RWPE2 (cell line): ENCODE measurements around the gene ICE1.

Source experiments
- ATAC-seq: fragments of 200-7000 bp; cut with Tn5 transposase; 3 replicates; pipeline ENCODE4 v1.9.1; 2021; ENCODE audit warnings: low read depth
- DNase-seq: peaks from one replicate; pipeline ENCODE4 v3.0.0-alpha.2; 2020; ENCODE audit warnings: low spot score
- H3K27ac ChIP-seq: fragments of 450-650 bp; 2 replicates; pipeline ENCODE4 v1.5.1; 2017; ENCODE audit warnings: mild to moderate bottlenecking; ENCODE audit not compliant: poor library complexity, severe bottlenecking
- H3K27me3 ChIP-seq: fragments of 250-450 bp; sonication (Bioruptor Pico); 2 replicates; pipeline ENCODE4 v1.5.1; 2021; ENCODE audit warnings: mild to moderate bottlenecking, moderate library complexity; ENCODE audit not compliant: insufficient read depth, poor library complexity, severe bottlenecking
- H3K36me3 ChIP-seq: fragments of 250-450 bp; sonication (Bioruptor Pico); 2 replicates; pipeline ENCODE4 v1.5.1; 2020; ENCODE audit warnings: low read depth, mild to moderate bottlenecking, moderate library complexity
- H3K4me1 ChIP-seq: fragments of 250-450 bp; sonication (Bioruptor Pico); 2 replicates; pipeline ENCODE4 v1.5.1; 2021; ENCODE audit warnings: mild to moderate bottlenecking, moderate library complexity; ENCODE audit not compliant: insufficient read depth, poor library complexity, severe bottlenecking
- H3K4me3 ChIP-seq: fragments of 250-450 bp; sonication (Bioruptor Pico); 2 replicates; pipeline ENCODE4 v1.5.1; 2021; ENCODE audit warnings: mild to moderate bottlenecking, moderate library complexity; ENCODE audit not compliant: severe bottlenecking
- H3K9me3 ChIP-seq: fragments of 250-450 bp; sonication (Bioruptor Pico); 2 replicates; pipeline ENCODE4 v1.5.1; 2021; ENCODE audit warnings: mild to moderate bottlenecking, moderate library complexity; ENCODE audit not compliant: severe bottlenecking
- TF ChIP-seq, protein P1 (sequence below): fragments of 450-650 bp; IDR thresholded peaks from one replicate; pipeline ENCODE4 v1.5.1; 2017; ENCODE audit warnings: mild to moderate bottlenecking, moderate library complexity; ENCODE audit not compliant: poor library complexity, severe bottlenecking

The ICE1 gene

DNA sequence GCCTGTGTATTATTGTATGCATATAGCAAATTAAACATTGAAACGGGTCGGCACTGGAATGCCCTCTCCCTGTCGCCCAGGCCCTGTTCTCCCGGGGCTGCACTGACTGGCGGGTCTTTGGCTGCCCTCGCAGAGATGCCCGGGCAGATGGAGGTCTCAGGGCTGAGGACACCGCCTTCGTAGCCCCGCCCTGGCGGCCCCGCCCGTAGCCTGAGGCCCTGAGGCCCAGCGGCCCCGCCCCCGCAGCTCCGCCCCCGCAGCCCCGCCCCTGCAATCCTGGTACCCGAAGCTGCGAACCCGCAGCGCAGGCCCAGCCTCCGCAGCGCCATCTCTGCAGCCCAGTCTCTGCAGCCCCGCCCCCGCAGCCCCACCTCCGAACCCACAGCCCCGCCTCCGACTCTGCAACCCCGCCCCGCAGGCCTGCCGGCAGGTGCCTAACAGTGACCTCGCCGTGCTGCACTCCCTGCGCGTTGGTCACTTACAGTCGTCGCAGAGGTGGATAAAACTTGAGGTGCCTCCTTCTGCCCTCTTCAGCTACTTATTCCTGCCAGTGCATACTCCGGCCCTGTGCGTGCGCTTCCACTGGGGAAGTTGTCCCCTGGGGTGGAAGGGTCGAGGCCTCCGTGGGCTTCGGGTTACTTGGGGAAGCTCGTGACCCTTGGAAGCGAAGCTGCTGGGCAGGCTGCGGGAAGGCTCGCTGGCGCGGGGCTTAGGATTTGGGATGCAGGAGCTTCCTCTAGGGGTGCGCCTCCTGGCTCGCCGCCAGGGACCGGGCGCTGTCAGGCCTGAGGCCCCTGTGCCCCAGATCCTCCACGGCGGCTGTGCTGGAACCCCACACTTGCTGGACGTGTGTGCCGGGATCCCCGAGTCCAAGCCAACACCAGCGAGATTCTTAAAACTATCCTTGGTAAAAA, 72.3 kb downstream of the ICE1 start:
- H3K4me3 ChIP-seq: no peak overlapping the region

DNA sequence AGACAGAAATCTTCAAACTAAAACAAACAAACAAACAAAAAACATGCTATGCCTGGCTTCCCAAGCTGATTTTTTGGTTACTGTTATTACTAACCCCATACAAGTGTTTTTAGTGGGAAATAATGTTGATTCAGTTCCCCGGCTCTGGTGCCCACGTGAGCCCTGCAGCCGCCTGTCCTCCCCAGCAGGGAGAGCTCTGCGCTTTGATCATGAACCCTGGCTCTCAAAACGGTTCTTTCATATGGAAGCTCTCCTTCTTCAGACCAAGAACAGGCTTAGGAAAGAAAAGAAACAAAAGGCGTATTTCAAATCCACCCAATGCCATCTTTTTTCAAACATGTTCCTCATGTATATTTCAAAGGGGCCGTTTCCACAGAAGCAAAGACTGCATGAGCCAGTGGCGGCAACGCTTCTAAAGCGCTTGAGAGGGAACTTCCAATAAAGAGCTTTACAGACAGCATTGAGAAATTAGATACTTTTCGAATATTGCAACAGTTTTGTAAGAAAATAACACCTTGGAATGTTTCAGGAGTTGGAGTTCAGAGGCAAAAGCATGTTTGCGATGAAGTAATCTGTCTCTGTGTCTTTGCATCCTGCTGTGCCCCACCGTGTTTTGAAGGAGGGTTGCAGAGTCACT, 74.8 kb downstream of the ICE1 start:
- Histone ChIP-seq H3K4me1 (no peaks in the 10 kb centered on the region), H3K27me3 (peaks cover 33% of the 10 kb centered on the region), H3K27ac (no peak overlapping the region), H3K36me3 (no peaks in the 10 kb centered on the region), H3K4me3 (no peak overlapping the region), H3K9me3 (no peaks in the 10 kb centered on the region)
- peak; percentile 67; the same call in 2 of the 3 replicates for ATAC-seq
- TF ChIP-seq, protein P1, sequence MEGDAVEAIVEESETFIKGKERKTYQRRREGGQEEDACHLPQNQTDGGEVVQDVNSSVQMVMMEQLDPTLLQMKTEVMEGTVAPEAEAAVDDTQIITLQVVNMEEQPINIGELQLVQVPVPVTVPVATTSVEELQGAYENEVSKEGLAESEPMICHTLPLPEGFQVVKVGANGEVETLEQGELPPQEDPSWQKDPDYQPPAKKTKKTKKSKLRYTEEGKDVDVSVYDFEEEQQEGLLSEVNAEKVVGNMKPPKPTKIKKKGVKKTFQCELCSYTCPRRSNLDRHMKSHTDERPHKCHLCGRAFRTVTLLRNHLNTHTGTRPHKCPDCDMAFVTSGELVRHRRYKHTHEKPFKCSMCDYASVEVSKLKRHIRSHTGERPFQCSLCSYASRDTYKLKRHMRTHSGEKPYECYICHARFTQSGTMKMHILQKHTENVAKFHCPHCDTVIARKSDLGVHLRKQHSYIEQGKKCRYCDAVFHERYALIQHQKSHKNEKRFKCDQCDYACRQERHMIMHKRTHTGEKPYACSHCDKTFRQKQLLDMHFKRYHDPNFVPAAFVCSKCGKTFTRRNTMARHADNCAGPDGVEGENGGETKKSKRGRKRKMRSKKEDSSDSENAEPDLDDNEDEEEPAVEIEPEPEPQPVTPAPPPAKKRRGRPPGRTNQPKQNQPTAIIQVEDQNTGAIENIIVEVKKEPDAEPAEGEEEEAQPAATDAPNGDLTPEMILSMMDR: peak; percentile 90
- no peak for DNase-seq

More for the DNA sequence above, 72.3 kb downstream of the ICE1 start:
- no peak overlapping the region for H3K27ac ChIP-seq
- ATAC-seq (peak; percentile 66), DNase-seq (peak; percentile 80)
- H3K4me1 ChIP-seq: no peaks in the 10 kb centered on the region
- no peaks in the 10 kb centered on the region for H3K9me3 ChIP-seq
- TF ChIP-seq, protein P1: no peak
- peaks cover 3% of the 10 kb centered on the region for H3K36me3 ChIP-seq
- peaks cover 23% of the 10 kb centered on the region for H3K27me3 ChIP-seq

DNA sequence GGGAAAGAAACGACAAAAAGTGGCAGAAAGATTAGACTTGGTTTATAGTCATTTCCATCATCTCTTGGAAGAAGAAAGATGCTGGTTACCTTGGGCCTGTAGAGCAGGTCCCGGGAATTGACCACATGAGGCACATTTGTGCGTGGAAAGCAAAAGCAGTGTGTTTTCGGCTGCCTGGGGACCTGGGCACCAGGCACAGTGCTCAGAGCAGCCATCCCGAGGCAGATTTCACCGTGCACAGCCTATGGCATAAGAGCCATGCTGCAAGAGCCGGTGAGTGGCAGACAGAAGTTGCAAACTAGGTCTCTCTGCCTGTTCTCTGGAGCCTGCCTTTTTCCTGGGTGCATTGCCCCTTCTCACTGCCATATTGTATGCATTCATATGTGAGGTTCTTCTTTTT, 77.0 kb downstream of the ICE1 start:
- Histone ChIP-seq H3K4me3 (no peak overlapping the region), H3K36me3 (no peaks in the 10 kb centered on the region), H3K27me3 (peaks cover 34% of the 10 kb centered on the region), H3K27ac (no peak overlapping the region), H3K9me3 (peaks cover 6% of the 10 kb centered on the region), H3K4me1 (no peaks in the 10 kb centered on the region)
- no peak for ATAC-seq
- no peak for DNase-seq
- TF ChIP-seq, protein P1: no peak

GRCh38 chr5:5504325-5504724, 81.8 kb downstream of the ICE1 start:
- Histone ChIP-seq H3K27ac (no peak overlapping the region), H3K36me3 (no peaks in the 10 kb centered on the region), H3K4me1 (no peaks in the 10 kb centered on the region), H3K4me3 (no peak overlapping the region), H3K27me3 (peaks cover 44% of the 10 kb centered on the region), H3K9me3 (peaks cover 13% of the 10 kb centered on the region)
- ATAC-seq (no peak), DNase-seq (no peak)
- TF ChIP-seq, protein P1: no peak

DNA sequence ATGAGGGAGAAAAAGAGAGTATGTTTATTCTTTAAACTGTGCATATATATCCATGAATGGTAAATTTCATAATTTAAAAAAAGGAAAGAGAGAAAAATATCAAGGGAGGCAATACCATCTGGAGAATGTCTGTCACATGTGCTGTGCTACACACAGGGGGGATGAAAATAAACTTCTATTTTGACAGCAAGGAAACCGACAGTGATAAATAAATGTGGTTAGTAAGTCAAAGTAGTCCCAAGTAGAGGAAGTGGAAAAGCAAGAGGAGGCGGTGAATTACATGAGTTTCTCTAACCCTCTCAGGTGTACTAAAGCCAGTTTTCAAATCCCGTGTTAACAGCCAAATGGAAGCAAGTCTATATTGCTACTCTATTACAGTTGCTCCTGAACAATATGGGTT, 83.3 kb downstream of the ICE1 start:
- Histone ChIP-seq H3K27ac (no peak overlapping the region), H3K36me3 (no peaks in the 10 kb centered on the region), H3K4me1 (no peaks in the 10 kb centered on the region), H3K9me3 (peaks cover 13% of the 10 kb centered on the region), H3K27me3 (peaks cover 41% of the 10 kb centered on the region), H3K4me3 (no peak overlapping the region)
- TF ChIP-seq, protein P1: no peak
- no peak for DNase-seq
- no peak for ATAC-seq
